Stimulated activated CD4-positive, alpha-beta T cell treated with anti-CD3 and anti-CD28 coated beads, Interleukin-12 subunit alpha, Interleukin-12 subunit beta, amount 100 ng/mL, for 24 hours (primary cell): ENCODE results near the gene GRHL1.

Experiments
- DNase-seq, 2 experiments: peaks; one replicate each; pipeline ENCODE4 v3.0.0-alpha.2; 2020; ENCODE audit warnings: low read depth in 2 of 2

The GRHL1 gene

DNA sequence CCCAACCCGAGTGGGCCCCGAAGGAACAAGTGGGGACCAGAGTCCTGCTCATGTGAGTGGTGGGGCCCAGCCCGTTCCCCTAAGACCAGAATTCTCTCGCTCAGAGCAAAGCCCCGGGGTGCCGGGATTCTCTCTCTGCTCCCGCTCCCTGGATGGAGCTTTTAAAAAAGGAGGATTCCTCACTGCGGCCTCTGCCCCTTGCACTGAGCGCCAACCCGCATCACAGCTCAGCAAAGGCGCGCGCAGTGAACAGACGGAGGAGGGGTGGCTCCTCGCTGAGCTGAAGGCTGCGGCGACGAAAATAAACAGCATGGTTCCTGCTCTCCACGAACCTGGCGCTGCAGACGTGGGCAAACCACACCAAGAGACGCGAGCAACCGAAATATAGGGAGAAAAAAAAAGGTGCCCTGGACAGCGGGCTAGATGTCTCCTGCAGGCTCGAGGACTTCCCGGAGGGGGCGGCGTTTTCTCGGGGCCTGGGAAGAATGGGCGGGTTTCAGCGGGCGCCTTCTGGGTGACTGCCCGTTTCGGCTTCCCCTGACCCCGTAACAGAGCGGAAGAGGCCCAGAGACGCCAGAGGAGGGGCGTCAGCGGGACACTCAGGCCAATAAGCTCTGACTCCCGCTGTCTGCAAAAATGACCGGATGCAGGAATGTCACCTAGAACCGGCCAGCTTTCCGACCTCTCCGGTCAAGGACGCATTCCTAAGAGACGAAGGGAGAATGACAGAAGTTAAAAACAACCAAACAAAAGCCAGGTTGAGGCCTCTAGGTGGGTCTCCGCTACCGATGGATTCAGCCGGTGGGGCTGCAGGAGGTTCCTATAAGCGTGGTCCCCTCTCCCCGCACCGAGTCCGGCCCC is 91.0 kb downstream of the GRHL1 start:
- DNase-seq: peak in 1 of 2 experiments; percentile 26

DNA sequence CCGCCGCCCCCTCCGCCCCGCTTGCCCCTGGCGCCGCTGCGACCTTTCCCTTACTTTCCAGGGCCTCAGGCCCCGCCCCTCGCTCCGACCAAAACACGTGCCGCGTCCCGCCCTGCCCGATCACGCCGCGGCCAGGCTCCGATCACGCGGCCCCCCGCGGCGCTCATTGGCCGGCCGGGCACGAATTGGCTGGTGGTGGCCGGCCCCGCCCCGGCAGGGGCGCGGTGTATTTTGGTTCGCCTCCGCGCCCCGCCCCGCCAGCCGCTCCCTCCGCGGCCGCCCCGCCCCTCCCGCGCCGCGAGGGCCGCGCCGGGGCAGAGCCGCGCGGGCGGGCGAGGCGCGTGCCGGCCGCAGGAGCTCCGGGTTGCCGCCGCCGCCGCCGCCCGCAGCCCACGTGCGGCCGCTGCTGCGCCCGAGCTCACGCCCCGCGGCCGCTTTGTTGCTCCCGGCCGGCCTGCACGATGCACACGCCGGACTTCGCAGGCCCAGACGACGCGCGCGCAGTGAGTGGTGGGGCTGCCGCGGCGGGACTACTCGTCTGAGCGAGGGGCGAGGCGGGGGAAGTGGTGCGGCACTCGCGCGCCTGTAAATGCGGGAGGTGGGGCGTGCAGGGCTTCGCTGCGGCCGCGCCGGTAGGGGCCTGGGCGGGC is 91.9 kb downstream of the GRHL1 start, which contains the start of gene KLF11:
Gene KLF11 (plus strand): TSS at position 295 of the 650 bp plus-strand sequence. CDS start 167 bp downstream, at position 462.
- peak; percentile 51 to 59 for DNase-seq

GRCh38 chr2:10043906-10044601 is 92.6 kb downstream of the GRHL1 start:
- DNase-seq: peak; percentile 95 to 96

GRCh38 chr2:10045561-10046355 is 94.3 kb downstream of the GRHL1 start:
- no peak for DNase-seq

GRCh38 chr2:10046931-10047330 is 95.4 kb downstream of the GRHL1 start:
- DNase-seq: no peak

GRCh38 chr2:10047616-10048500 is 96.4 kb downstream of the GRHL1 start:
- DNase-seq: no peak

GRCh38 chr2:10048501-10049171 is 97.1 kb downstream of the GRHL1 start:
- DNase-seq: no peak
